ENCODE data around the gene MOB3C. TPM values are rescaled to one million over a fixed set of nuclear protein-coding genes. Genes with fewer than 3 reads are reported as not detected.

MOB3C gene
- polyA plus RNA-seq, 1 donor from 2014 or later = 0.41 TPM

DNA sequence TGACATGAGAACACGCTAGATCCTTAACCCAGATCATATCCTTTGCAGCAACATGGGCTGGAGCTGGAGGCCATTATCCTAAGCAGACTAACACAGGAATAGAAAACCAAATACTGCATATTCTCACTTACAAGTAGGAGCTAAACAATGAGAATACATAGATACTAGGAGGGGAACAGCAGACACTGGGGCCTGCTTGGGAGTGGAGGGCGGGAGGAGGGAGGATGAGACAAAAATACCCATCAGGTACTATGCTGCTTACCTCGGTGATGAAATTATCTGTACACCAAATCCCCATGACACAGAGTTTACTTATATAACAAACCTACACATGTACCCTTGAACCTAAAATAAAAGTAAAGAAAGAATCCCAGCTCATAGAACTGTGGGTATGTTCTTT, 1.2 kb upstream of the MOB3C start:
- H3K9ac ChIP-seq (ENCODE audit: low read length) = no peak overlapping the region
- no peak overlapping the region for H2AFZ ChIP-seq (ENCODE audit: low read depth, low read length)
- no peak overlapping the region for H3K4me2 ChIP-seq (ENCODE audit: low read length)
- H3F3A ChIP-seq (ENCODE audit: insufficient read depth, low read length, poor library complexity, severe bottlenecking) = no peaks in the 10 kb centered on the region
- no peaks in the 10 kb centered on the region for H3K9me3 ChIP-seq (ENCODE audit: low read length)
- TF ChIP-seq SMC3 (conservative IDR thresholded peaks at IDR 0.05; ENCODE audit: poor library complexity) (no peak), MXI1 (conservative IDR thresholded peaks at IDR 0.05; ENCODE audit: poor library complexity, severe bottlenecking) (no peak), TAF1 (IDR thresholded peaks at IDR 0.05; ENCODE audit: low read depth) (no peak), EZH2 (IDR thresholded peaks at IDR 0.05; ENCODE audit: borderline replicate concordance, insufficient read depth, low read length, poor library complexity, severe bottlenecking) (no peak), POLR2AphosphoS5 (IDR thresholded peaks at IDR 0.05) (no peak), RAD21 (conservative IDR thresholded peaks at IDR 0.05) (no peak), EP300 (conservative IDR thresholded peaks at IDR 0.05; ENCODE audit: poor library complexity, severe bottlenecking) (no peak)
- TF ChIP-seq, protein P1, sequence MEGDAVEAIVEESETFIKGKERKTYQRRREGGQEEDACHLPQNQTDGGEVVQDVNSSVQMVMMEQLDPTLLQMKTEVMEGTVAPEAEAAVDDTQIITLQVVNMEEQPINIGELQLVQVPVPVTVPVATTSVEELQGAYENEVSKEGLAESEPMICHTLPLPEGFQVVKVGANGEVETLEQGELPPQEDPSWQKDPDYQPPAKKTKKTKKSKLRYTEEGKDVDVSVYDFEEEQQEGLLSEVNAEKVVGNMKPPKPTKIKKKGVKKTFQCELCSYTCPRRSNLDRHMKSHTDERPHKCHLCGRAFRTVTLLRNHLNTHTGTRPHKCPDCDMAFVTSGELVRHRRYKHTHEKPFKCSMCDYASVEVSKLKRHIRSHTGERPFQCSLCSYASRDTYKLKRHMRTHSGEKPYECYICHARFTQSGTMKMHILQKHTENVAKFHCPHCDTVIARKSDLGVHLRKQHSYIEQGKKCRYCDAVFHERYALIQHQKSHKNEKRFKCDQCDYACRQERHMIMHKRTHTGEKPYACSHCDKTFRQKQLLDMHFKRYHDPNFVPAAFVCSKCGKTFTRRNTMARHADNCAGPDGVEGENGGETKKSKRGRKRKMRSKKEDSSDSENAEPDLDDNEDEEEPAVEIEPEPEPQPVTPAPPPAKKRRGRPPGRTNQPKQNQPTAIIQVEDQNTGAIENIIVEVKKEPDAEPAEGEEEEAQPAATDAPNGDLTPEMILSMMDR (IDR thresholded peaks at IDR 0.05; ENCODE audit: poor library complexity, severe bottlenecking) = no peak
- TF ChIP-seq, protein P2, sequence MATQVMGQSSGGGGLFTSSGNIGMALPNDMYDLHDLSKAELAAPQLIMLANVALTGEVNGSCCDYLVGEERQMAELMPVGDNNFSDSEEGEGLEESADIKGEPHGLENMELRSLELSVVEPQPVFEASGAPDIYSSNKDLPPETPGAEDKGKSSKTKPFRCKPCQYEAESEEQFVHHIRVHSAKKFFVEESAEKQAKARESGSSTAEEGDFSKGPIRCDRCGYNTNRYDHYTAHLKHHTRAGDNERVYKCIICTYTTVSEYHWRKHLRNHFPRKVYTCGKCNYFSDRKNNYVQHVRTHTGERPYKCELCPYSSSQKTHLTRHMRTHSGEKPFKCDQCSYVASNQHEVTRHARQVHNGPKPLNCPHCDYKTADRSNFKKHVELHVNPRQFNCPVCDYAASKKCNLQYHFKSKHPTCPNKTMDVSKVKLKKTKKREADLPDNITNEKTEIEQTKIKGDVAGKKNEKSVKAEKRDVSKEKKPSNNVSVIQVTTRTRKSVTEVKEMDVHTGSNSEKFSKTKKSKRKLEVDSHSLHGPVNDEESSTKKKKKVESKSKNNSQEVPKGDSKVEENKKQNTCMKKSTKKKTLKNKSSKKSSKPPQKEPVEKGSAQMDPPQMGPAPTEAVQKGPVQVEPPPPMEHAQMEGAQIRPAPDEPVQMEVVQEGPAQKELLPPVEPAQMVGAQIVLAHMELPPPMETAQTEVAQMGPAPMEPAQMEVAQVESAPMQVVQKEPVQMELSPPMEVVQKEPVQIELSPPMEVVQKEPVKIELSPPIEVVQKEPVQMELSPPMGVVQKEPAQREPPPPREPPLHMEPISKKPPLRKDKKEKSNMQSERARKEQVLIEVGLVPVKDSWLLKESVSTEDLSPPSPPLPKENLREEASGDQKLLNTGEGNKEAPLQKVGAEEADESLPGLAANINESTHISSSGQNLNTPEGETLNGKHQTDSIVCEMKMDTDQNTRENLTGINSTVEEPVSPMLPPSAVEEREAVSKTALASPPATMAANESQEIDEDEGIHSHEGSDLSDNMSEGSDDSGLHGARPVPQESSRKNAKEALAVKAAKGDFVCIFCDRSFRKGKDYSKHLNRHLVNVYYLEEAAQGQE (IDR thresholded peaks at IDR 0.05; ENCODE audit: borderline replicate concordance) = no peak
- no peak overlapping the region for H3K4me3 ChIP-seq (ENCODE audit: low read length)
- H4K20me1 ChIP-seq (ENCODE audit: insufficient read depth) = no peaks in the 10 kb centered on the region
- H3K9me2 ChIP-seq (ENCODE audit: insufficient read depth, low read length) = no peaks in the 10 kb centered on the region
- no peak overlapping the region for H3K27ac ChIP-seq (ENCODE audit: low read length)
- H3K27me3 ChIP-seq (ENCODE audit: insufficient read depth, low read depth, low read length) = peaks cover 21% of the 10 kb centered on the region
- H3K36me3 ChIP-seq (ENCODE audit: insufficient read depth, low read length) = no peaks in the 10 kb centered on the region
- H3K79me2 ChIP-seq (replicated peaks; ENCODE audit: insufficient read depth, low read length) = no peaks in the 10 kb centered on the region

DNA sequence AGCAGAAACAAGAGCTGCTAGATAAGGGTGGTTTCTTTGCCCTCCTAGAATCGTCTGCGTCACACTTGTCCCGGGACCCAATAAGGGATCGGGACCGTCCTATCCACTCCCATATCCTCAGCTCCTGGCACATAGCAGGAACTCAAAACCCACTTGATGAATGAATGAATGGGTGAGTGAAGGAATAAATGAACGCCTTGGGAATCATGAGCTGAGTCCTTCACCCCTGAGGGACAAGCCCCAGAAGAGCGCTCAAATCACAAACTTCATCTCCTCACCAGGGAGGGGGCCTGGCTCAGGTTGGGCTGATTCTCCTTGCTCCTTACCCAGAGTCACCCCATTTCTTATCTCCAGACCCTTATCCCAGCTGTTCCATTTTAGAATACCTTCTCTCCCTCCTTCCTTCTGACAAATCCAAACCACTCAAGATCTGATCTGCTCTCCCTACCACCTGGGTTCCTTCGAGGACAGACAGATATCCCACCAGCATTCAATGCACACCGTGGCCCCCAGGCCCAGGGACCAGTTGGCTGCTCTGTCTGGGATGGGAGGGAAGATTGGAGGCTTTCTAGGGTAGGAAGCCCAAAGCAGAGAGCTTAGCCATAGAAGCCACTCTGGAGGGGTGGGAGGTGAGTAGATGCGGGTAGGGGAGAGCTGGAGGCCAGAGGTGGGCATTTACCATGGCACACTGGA, 643 bp upstream of the MOB3C start:
- TF ChIP-seq POLR2AphosphoS5 (IDR thresholded peaks at IDR 0.05) (no peak), TAF1 (IDR thresholded peaks at IDR 0.05; ENCODE audit: low read depth) (no peak), EP300 (conservative IDR thresholded peaks at IDR 0.05; ENCODE audit: poor library complexity, severe bottlenecking) (no peak), MXI1 (conservative IDR thresholded peaks at IDR 0.05; ENCODE audit: poor library complexity, severe bottlenecking) (no peak), EZH2 (IDR thresholded peaks at IDR 0.05; ENCODE audit: borderline replicate concordance, insufficient read depth, low read length, poor library complexity, severe bottlenecking) (no peak), SMC3 (conservative IDR thresholded peaks at IDR 0.05; ENCODE audit: poor library complexity) (no peak), RAD21 (conservative IDR thresholded peaks at IDR 0.05) (no peak)
- TF ChIP-seq, protein P2 (IDR thresholded peaks at IDR 0.05; ENCODE audit: borderline replicate concordance) = no peak
- TF ChIP-seq, protein P1 (IDR thresholded peaks at IDR 0.05; ENCODE audit: poor library complexity, severe bottlenecking) = no peak

More for the DNA sequence above, 643 bp upstream of the MOB3C start:
- H3K4me2 ChIP-seq (ENCODE audit: low read length) = no peak overlapping the region
- no peaks in the 10 kb centered on the region for H3K9me3 ChIP-seq (ENCODE audit: low read length)
- H3K9ac ChIP-seq (ENCODE audit: low read length) = no peak overlapping the region
- no peak overlapping the region for H3K27ac ChIP-seq (ENCODE audit: low read length)
- H3K36me3 ChIP-seq (ENCODE audit: insufficient read depth, low read length) = no peaks in the 10 kb centered on the region
- H3K79me2 ChIP-seq (replicated peaks; ENCODE audit: insufficient read depth, low read length) = no peaks in the 10 kb centered on the region
- H4K20me1 ChIP-seq (ENCODE audit: insufficient read depth) = no peaks in the 10 kb centered on the region
- no peaks in the 10 kb centered on the region for H3K9me2 ChIP-seq (ENCODE audit: insufficient read depth, low read length)
- H3K27me3 ChIP-seq (ENCODE audit: insufficient read depth, low read depth, low read length) = peaks cover 21% of the 10 kb centered on the region
- H3K4me3 ChIP-seq (ENCODE audit: low read length) = peak overlapping the region; percentile 68
- no peak overlapping the region for H2AFZ ChIP-seq (ENCODE audit: low read depth, low read length)
- H3F3A ChIP-seq (ENCODE audit: insufficient read depth, low read length, poor library complexity, severe bottlenecking) = no peaks in the 10 kb centered on the region

Measured in neural cell (in vitro differentiated cells).